Smooth muscle cell (in vitro differentiated cells): ENCODE data around the gene PLD2. TPM values are rescaled to one million over a fixed set of nuclear protein-coding genes. Genes with fewer than 3 reads are reported as not detected.

Source experiments
- DNase-seq: peaks from one replicate; lab custom pipeline; 2025; ENCODE audit not compliant: unreplicated experiment; lab: John Stamatoyannopoulos, UW
- H2AFZ ChIP-seq: fragments of 200-600 bp; sonication (generic); 2 replicates; pipeline ENCODE4 v1.6.0; 2016; ENCODE audit warnings: antibody characterized with exemption, low read depth, mild to moderate bottlenecking
- H3F3A ChIP-seq: fragments of 200-600 bp; sonication (generic); 2 replicates; pipeline ENCODE4 v1.6.0; 2017; ENCODE audit warnings: antibody characterized with exemption, low read depth
- H3K27ac ChIP-seq: fragments of 200-600 bp; sonication (generic); 2 replicates; pipeline ENCODE4 v1.5.1; 2016; ENCODE audit warnings: low read depth, mild to moderate bottlenecking
- H3K27me3 ChIP-seq: fragments of 200-600 bp; sonication (generic); 2 replicates; pipeline ENCODE4 v1.6.1; 2016; ENCODE audit warnings: low read depth, mild to moderate bottlenecking
- H3K36me3 ChIP-seq: fragments of 200-600 bp; sonication (generic); 2 replicates; pipeline ENCODE4 v1.5.1; 2016; ENCODE audit warnings: low read depth
- H3K4me1 ChIP-seq: fragments of 200-600 bp; sonication (generic); 2 replicates; pipeline ENCODE4 v1.5.1; 2016; ENCODE audit warnings: low read depth
- H3K4me2 ChIP-seq: fragments of 200-600 bp; sonication (generic); 2 replicates; pipeline ENCODE4 v1.6.0; 2016; ENCODE audit warnings: mild to moderate bottlenecking
- H3K4me3 ChIP-seq: fragments of 200-600 bp; sonication (generic); 2 replicates; pipeline ENCODE4 v1.5.1; 2016; ENCODE audit warnings: mild to moderate bottlenecking
- H3K79me2 ChIP-seq: fragments of 200-600 bp; sonication (generic); 2 replicates; pipeline ENCODE4 v1.6.0; 2016; ENCODE audit warnings: low read depth, mild to moderate bottlenecking
- H3K9ac ChIP-seq: fragments of 200-600 bp; sonication (generic); 2 replicates; pipeline ENCODE4 v1.6.0; 2016; ENCODE audit warnings: low read depth
- H3K9me3 ChIP-seq: fragments of 200-600 bp; sonication (generic); replicated peaks from 2 replicates; pipeline ENCODE4 v1.5.1; 2016; ENCODE audit warnings: low read depth
- H4K20me1 ChIP-seq: fragments of 200-600 bp; sonication (generic); 2 replicates; pipeline ENCODE4 v1.6.0; 2016; ENCODE audit warnings: low read depth
- WGBS: methylation state at CpG from one replicate; pipeline ENCODE4 v1.1.7; 2016; ENCODE audit warnings: low lambda C conversion rate; 5-methylcytosine and 5-hydroxymethylcytosine counted together
- polyA plus RNA-seq: library from polyadenylated mRNA; unstranded; fragments of >200 nt; fragmentation: Nextera tagmentation; extraction: Ambion mirVana; gene quantifications from 2 replicates; pipeline ENCODE4 v1.2.1, GENCODE V29; 2016
- total RNA-seq: library from RNA; depleted of rRNA; stranded (reverse); fragments of >200 nt; gene quantifications from 2 replicates; pipeline ENCODE4 v1.2.3, GENCODE V29; 2014
- TF ChIP-seq, protein P1 (sequence below): fragments of 200-600 bp; sonication (generic); IDR thresholded peaks from 2 replicates; pipeline ENCODE4 v1.5.1; 2017; ENCODE audit warnings: borderline replicate concordance, mild to moderate bottlenecking, antibody characterized with exemption; ENCODE audit not compliant: insufficient read depth, poor library complexity, severe bottlenecking

PLD2 gene
- total and polyA plus RNA-seq, 2 experiments from 2014 or later: 9.9 to 20.3 TPM

DNA sequence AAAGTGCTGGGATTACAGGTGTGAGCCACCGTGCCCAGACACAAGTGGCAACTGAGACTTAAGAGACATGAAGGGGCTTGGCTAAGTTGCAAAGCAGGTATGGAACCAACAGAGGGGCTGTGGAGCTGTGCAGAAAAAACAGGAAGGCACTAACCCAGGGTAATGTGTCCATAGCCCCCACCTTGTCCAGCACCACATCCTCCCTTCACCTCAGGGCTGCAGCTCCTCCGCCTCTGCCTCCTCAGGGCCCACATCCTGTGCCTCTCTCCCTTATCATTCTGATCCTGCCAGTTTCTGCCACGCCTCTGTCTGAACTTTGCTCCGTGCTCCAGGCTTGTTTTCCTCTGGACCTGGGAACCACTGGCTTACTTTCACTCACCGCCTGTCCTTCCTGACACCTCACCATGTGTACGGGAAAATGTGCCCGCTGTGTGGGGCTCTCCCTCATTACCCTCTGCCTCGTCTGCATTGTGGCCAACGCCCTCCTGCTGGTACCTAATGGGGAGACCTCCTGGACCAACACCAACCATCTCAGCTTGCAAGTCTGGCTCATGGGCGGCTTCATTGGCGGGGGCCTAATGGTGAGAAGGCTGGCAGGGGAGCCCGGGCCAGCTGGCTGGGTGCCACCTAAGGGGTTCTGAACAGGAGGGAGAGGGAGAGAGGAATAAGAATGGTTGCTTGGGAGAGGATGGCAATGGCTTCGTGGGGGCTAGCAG, 35.3 kb upstream of the PLD2 start, which contains the start of gene TM4SF5:
TM4SF5 (plus strand) TSS at position 368 of the 716 bp plus-strand sequence; CDS start at position 405, 37 bp downstream.
- no peak within 1 kb of the TSS for H3K4me3 ChIP-seq
- no peak within 1 kb of the TSS for H3K27ac ChIP-seq

DNA sequence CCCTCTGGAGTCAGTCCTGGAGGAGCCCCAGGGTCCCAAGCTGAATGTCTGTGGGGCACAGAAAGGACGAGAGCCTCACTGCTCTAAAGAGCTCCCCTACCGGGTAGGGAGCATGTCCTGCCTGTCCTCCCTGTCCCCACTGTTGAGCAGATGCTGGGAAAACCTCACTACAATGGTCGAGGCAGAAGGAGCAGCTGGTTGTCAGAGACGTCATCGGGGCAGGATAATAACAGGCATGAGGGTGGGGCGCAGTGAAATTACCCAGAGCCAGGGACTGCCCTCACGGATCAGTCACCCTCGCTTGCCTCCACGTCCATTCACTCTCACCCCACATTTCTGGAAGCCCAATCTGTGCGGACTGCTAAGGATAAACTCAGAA, 34.7 kb upstream of the PLD2 start:
- Histone ChIP-seq H3F3A (no peaks in the 10 kb centered on the region), H3K4me2 (no peak overlapping the region)

More for the DNA sequence above, 35.3 kb upstream of the PLD2 start, which contains the start of gene TM4SF5:
- no peak within 1 kb of the TSS for H3K4me2 ChIP-seq
- no peaks in the 10 kb centered on the region for H3K36me3 ChIP-seq
- peaks cover 8% of the 10 kb centered on the region for H3K27me3 ChIP-seq
- WGBS: 83% methylated on average over 13 of the region's 13 CpGs
- H2AFZ ChIP-seq: no peak within 1 kb of the TSS
- DNase-seq: no peak
- no peaks in the 10 kb centered on the region for H3K4me1 ChIP-seq
- H3K9me3 ChIP-seq: no peaks in the 10 kb centered on the region
- no peak within 1 kb of the TSS for H3K9ac ChIP-seq
- H3F3A ChIP-seq: no peaks in the 10 kb centered on the region
- no peaks in the 10 kb centered on the region for H3K79me2 ChIP-seq
- H4K20me1 ChIP-seq: no peaks in the 10 kb centered on the region
- TF ChIP-seq, protein P1, sequence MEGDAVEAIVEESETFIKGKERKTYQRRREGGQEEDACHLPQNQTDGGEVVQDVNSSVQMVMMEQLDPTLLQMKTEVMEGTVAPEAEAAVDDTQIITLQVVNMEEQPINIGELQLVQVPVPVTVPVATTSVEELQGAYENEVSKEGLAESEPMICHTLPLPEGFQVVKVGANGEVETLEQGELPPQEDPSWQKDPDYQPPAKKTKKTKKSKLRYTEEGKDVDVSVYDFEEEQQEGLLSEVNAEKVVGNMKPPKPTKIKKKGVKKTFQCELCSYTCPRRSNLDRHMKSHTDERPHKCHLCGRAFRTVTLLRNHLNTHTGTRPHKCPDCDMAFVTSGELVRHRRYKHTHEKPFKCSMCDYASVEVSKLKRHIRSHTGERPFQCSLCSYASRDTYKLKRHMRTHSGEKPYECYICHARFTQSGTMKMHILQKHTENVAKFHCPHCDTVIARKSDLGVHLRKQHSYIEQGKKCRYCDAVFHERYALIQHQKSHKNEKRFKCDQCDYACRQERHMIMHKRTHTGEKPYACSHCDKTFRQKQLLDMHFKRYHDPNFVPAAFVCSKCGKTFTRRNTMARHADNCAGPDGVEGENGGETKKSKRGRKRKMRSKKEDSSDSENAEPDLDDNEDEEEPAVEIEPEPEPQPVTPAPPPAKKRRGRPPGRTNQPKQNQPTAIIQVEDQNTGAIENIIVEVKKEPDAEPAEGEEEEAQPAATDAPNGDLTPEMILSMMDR: no peak

GRCh38 chr17:4777969-4778760, 28.8 kb upstream of the PLD2 start:
- Histone ChIP-seq H3K4me2 (no peak overlapping the region), H4K20me1 (no peaks in the 10 kb centered on the region), H3K4me3 (no peak overlapping the region), H3K79me2 (no peaks in the 10 kb centered on the region), H3F3A (no peaks in the 10 kb centered on the region), H3K9me3 (no peaks in the 10 kb centered on the region), H2AFZ (no peak overlapping the region), H3K36me3 (no peaks in the 10 kb centered on the region), H3K4me1 (no peaks in the 10 kb centered on the region), H3K27ac (no peak overlapping the region), H3K27me3 (peaks cover 16% of the 10 kb centered on the region), H3K9ac (no peak overlapping the region)
- DNase-seq: no peak
- 67% methylated on average over 9 of the region's 9 CpGs for WGBS
- TF ChIP-seq, protein P1: no peak

More for the DNA sequence above, 34.7 kb upstream of the PLD2 start:
- H3K36me3 ChIP-seq: no peaks in the 10 kb centered on the region
- no peak overlapping the region for H3K9ac ChIP-seq
- TF ChIP-seq, protein P1: no peak
- H3K27ac ChIP-seq: no peak overlapping the region
- H3K27me3 ChIP-seq: peaks cover 8% of the 10 kb centered on the region
- no peaks in the 10 kb centered on the region for H3K79me2 ChIP-seq
- H2AFZ ChIP-seq: no peak overlapping the region
- no peaks in the 10 kb centered on the region for H3K9me3 ChIP-seq
- DNase-seq: no peak
- H4K20me1 ChIP-seq: no peaks in the 10 kb centered on the region
- H3K4me3 ChIP-seq: no peak overlapping the region
- WGBS: 81% methylated on average over 10 of the region's 10 CpGs
- no peaks in the 10 kb centered on the region for H3K4me1 ChIP-seq
